ENCODE results near the gene PHLDA3.

The PHLDA3 gene

GRCh38 chr1:201468844-201469644, at the start of gene PHLDA3:
Gene PHLDA3 (minus strand): TSS chr1:201469188. CDS start chr1:201468786, 402 bp downstream.
- DNase-seq (ENCODE audit: low spot score), result peak; percentile 75

- DNase-seq (ENCODE audit: low spot score), result no peak
These were observed 49.1 kb upstream of the PHLDA3 start for GRCh38 chr1:201518071-201518470.

GRCh38 chr1:201517631-201518030, 48.6 kb upstream of the PHLDA3 start:
- DNase-seq (ENCODE audit: low spot score), result no peak

GRCh38 chr1:201516511-201517127, 47.6 kb upstream of the PHLDA3 start:
- DNase-seq (ENCODE audit: low spot score), result no peak

- no peak for DNase-seq (ENCODE audit: low spot score)
These were observed 46.9 kb upstream of the PHLDA3 start for GRCh38 chr1:201515895-201516294.

DNA sequence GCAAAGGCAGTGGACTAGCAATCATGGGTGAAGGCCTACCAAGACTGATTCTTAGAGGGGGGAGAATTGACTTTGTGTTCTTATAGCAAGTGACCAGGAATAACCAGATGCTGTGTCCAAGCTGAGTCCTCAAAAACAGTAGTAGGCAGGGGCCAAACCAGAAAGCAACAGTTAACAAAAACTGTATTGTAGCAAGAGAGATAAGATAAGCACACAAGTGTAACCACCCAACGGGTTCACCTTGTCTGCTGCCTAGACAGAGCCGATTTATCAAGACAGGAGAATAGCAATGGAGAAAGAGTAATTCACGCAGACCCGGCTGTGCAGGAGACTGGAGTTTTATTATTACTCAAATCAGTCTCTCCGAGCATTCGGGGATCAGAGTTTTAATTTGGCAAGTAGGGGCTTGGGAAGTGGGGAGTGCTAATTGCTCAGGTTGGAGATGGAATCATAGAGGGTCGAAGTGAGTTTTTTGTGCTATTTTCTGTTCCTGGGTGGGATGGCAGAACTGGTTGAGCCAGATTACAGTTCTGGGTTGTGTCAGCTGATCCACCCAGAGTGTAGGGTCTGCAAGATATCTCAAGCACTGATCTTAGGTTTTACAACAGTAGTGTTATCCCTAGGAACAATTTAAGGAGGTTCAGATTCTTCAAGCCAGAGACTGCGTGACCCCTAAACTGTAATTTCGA, 46.2 kb upstream of the PHLDA3 start:
- no peak for DNase-seq (ENCODE audit: low spot score)

- DNase-seq (ENCODE audit: low spot score), result no peak
These were observed 45.5 kb upstream of the PHLDA3 start for GRCh38 chr1:201514466-201514865.

- DNase-seq (ENCODE audit: low spot score), result no peak
These were observed 44.7 kb upstream of the PHLDA3 start for GRCh38 chr1:201513498-201514243.

- DNase-seq (ENCODE audit: low spot score), result no peak
These were observed 43.1 kb upstream of the PHLDA3 start for GRCh38 chr1:201511941-201512539.

GRCh38 chr1:201511396-201511940, 42.5 kb upstream of the PHLDA3 start:
- no peak for DNase-seq (ENCODE audit: low spot score)

DNA sequence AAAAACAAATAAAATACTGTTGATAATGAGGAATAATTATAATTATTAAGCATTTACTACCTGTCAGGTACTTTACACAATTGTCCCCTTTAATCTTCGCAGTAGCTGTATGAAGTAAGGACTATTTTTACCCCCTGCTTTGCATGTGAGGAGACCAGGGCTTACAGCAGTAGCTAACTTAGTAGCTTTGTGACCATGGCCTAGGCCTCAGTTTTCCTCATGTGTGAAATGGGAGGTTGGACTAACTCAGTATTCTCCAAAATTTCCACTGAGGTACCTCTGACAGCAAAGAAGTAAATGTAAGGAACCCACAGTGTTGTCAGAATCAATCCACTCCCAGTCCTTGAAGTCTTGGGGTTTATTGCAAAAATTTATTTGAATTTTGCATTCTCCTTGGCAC, 41.7 kb upstream of the PHLDA3 start:
- DNase-seq (ENCODE audit: low spot score), result no peak

DNA sequence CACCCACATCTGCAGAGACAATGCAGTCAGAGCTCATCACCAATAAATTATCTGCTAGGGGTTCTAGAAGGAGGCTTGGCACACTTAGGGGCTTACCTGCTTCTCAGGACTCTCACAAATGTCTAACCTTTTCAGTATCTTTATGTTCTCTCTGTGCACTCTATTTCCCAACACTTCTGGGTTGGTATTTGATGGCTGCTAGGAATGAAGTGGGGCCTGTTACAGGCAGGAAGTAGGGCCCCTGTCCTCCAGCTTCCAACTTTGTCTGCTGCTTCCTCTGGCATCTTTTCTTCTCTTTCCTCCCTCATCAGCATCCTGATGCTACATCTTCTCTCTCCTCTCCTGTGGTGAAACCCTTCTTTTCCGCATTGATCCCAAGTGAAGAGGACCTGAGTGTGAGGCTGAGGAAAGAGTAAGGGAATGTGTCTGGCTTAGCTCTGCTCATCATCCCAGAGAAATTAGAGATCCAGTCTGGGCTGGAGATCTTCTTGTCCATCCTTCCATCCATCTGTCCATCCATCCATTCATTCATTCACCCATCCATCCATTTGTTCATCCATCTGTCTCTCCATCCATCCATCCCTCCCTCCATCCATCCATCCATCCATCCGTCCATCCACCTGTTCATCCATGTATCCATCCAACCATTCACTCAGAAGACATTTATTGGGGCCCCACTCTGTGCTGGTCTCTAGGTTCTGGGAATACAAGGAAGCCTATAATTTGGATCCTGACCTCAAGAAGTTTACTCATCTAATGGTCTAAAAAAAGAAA, 40.8 kb upstream of the PHLDA3 start:
- DNase-seq (ENCODE audit: low spot score), result no peak

DNA sequence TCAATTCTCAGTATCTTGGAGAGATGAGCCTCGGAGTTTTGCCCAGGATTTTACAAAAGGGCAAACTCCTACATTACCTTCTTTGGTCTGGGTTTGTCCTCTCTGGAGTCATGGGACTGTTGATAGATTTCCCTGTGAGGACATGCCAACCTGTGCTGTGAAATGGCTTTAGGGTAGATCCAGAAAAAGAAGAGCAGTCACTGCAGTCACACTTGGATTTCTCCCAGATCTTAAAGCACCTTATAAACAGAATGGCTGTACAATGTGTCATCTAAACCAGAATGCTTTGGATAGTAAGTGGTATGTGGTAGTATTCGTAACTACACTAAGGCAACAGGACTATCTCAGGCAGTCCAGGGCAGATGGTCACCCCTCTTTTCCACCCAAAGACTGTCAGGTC, 39.8 kb upstream of the PHLDA3 start:
- DNase-seq (ENCODE audit: low spot score), result no peak

- no peak for DNase-seq (ENCODE audit: low spot score)
These were observed 38.3 kb upstream of the PHLDA3 start for GRCh38 chr1:201507360-201507675.

- DNase-seq (ENCODE audit: low spot score), result peak; percentile 78
These were observed 37.8 kb upstream of the PHLDA3 start, which contains the start of gene CSRP1 for GRCh38 chr1:201506557-201507359. Gene CSRP1 (minus strand): TSS chr1:201507123. CDS start chr1:201496303, 10,820 bp downstream.

- no peak for DNase-seq (ENCODE audit: low spot score)
These were observed 37.1 kb upstream of the PHLDA3 start for GRCh38 chr1:201506092-201506491.

DNA sequence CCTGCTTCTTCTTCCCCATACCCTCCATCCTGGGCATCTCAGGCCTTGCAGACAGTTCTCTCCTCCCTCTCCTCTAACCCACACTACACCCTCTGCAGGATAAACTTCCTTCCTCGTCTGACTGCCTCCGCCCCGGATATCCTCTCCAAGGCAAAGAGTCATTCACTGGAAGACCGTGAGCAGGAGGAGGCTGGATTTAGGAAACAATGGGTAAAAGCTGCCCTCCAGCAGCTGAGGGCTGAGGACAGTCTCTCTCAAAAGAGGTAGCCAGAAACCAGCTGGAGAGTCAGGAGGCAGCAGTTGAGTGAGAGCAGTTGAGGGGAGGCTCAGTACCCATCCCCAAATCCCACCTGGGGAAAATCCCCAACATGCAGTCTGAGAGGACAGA, 36.5 kb upstream of the PHLDA3 start:
- DNase-seq (ENCODE audit: low spot score), result no peak

GRCh38 chr1:201504799-201505502, 36.0 kb upstream of the PHLDA3 start:
- no peak for DNase-seq (ENCODE audit: low spot score)

- no peak for DNase-seq (ENCODE audit: low spot score)
These were observed 35.2 kb upstream of the PHLDA3 start for GRCh38 chr1:201504179-201504631.
